ENCODE data around the gene CCDC92B. TPM values are rescaled to one million over a fixed set of nuclear protein-coding genes. Genes with fewer than 3 reads are reported as not detected.

The CCDC92B gene
- total and polyA plus RNA-seq, 10 of the 15 experiments (the other 5 are each of a cell fraction or from before 2014, with no cell fraction given): not detected

GRCh38 chr17:2682176-2682938 lies 67.1 kb downstream of the CCDC92B start:
- RAD21 ChIA-PET (ENCODE audit: unreplicated experiment): no interaction called here
- Histone ChIP-seq H3K36me3 (ENCODE audit: control insufficient read depth in 2 of 2, insufficient read depth in 2 of 2, low read length in 1 of 2) (peaks cover 7 to 30% of the 10 kb centered on the region in 2 experiments), H3K27ac (ENCODE audit: control insufficient read depth, insufficient read depth) (no peak overlapping the region), H3K9me3 (replicated peaks; ENCODE audit: control insufficient read depth, insufficient read depth, low read length) (no peaks in the 10 kb centered on the region), H3K4me1 (ENCODE audit: control insufficient read depth, insufficient read depth, low read length) (no peaks in the 10 kb centered on the region), H3K4me2 (ENCODE audit: control insufficient read depth, insufficient read depth) (no peak overlapping the region), H2AFZ (ENCODE audit: control insufficient read depth, low read depth, low read length) (no peak overlapping the region), H4K20me1 (ENCODE audit: control insufficient read depth, insufficient read depth) (no peaks in the 10 kb centered on the region), H3K4me3 (no peak overlapping the region), H3K79me2 (ENCODE audit: control insufficient read depth, insufficient read depth, low read length) (no peaks in the 10 kb centered on the region), H3K9ac (ENCODE audit: control insufficient read depth, insufficient read depth, low read length) (no peak overlapping the region), H3K27me3 (replicated peaks in 1 of 2; ENCODE audit: control insufficient read depth in 2 of 2, insufficient read depth in 2 of 2, low read length in 1 of 2) (no peaks in the 10 kb centered on the region)
- in situ Hi-C loops (cut with MboI): no loop called here
- POLR2A ChIA-PET: no interaction called here
- TF ChIP-seq LARP7 (IDR thresholded peaks at IDR 0.05) (no peak), BHLHE40 (IDR thresholded peaks at IDR 0.05; ENCODE audit: borderline replicate concordance in 1 of 2, low read depth in 2 of 2, low read length in 1 of 2) (no peak), EED (IDR thresholded peaks at IDR 0.05; ENCODE audit: low read depth) (no peak), EP300 (IDR thresholded peaks at IDR 0.05; ENCODE audit: borderline replicate concordance in 1 of 2, control insufficient read depth in 1 of 2, low read depth in 2 of 2, low read length in 2 of 2) (no peak), ZSCAN29 (IDR thresholded peaks at IDR 0.05) (no peak), RAD51 (IDR thresholded peaks at IDR 0.05) (no peak)
- 79% methylated on average over 3 of the region's 3 CpGs for WGBS (ENCODE audit: insufficient coverage, insufficient replicate concordance, low lambda C conversion rate, missing lambda C conversion rate)
- no peak for ATAC-seq
- no peak for DNase-seq (ENCODE audit: low read depth, low spot score)
- intact Hi-C loops (cut with micrococcal nuclease; ENCODE audit: unreplicated experiment): no loop called here
- SMC1A ChIA-PET (ENCODE audit: uncharacterized antibody, unreplicated experiment): no interaction called here
- CTCF ChIA-PET: interaction anchor here (1.2 to 1.3 kb wide), 2 partner anchors 9 to 300 kb away, joined by 4 to 6 read pairs; no protein-coding TSS in a partner anchor
- TSS peak; percentile 6 for BruUV-seq (replicated peaks)
- FAIRE-seq: no peak

GRCh38 chr17:2681650-2682049 lies 67.8 kb downstream of the CCDC92B start:
- no peaks in the 10 kb centered on the region for H3K4me1 ChIP-seq (ENCODE audit: control insufficient read depth, insufficient read depth, low read length)
- FAIRE-seq (no peak), ATAC-seq (no peak), DNase-seq (ENCODE audit: low read depth, low spot score) (no peak)
- in situ Hi-C loops (cut with MboI) (no loop called here), intact Hi-C loops (cut with micrococcal nuclease; ENCODE audit: unreplicated experiment) (no loop called here)
- H3K27ac ChIP-seq (ENCODE audit: control insufficient read depth, insufficient read depth): no peak overlapping the region
- H2AFZ ChIP-seq (ENCODE audit: control insufficient read depth, low read depth, low read length): no peak overlapping the region
- no peaks in the 10 kb centered on the region for H3K79me2 ChIP-seq (ENCODE audit: control insufficient read depth, insufficient read depth, low read length)
- BruUV-seq (replicated peaks): no TSS peak
- TF ChIP-seq MYC (IDR thresholded peaks at IDR 0.05; ENCODE audit: insufficient read depth, insufficient read length, insufficient replicate concordance, low read length, severe bottlenecking): no peak
- no peak for TF ChIP-seq CTCF (IDR thresholded peaks at IDR 0.05 in 2 of 3, conservative IDR thresholded peaks at IDR 0.05 in 1 of 3; ENCODE audit: control insufficient read depth in 2 of 3, extremely low read depth in 1 of 3, insufficient read depth in 1 of 3, low read depth in 3 of 3, low read length in 3 of 3)
- TF ChIP-seq ETV6 (conservative IDR thresholded peaks at IDR 0.05 in 1 of 2, IDR thresholded peaks at IDR 0.05 in 1 of 2; ENCODE audit: borderline replicate concordance in 1 of 2, low read depth in 1 of 2): no peak
- peaks cover 7 to 30% of the 10 kb centered on the region in 2 experiments for H3K36me3 ChIP-seq (ENCODE audit: control insufficient read depth in 2 of 2, insufficient read depth in 2 of 2, low read length in 1 of 2)
- CTCF ChIA-PET: interaction anchor here (1.3 kb wide), 1 partner anchor 299 kb away, joined by 4 read pairs; no protein-coding TSS in a partner anchor
- WGBS (ENCODE audit: insufficient coverage, insufficient replicate concordance, low lambda C conversion rate, missing lambda C conversion rate): 98% methylated on average over 7 of the region's 7 CpGs
- SMC1A ChIA-PET (ENCODE audit: uncharacterized antibody, unreplicated experiment): no interaction called here
- no peaks in the 10 kb centered on the region for H3K27me3 ChIP-seq (replicated peaks in 1 of 2; ENCODE audit: control insufficient read depth in 2 of 2, insufficient read depth in 2 of 2, low read length in 1 of 2)
- H3K9ac ChIP-seq (ENCODE audit: control insufficient read depth, insufficient read depth, low read length): no peak overlapping the region
- POLR2A ChIA-PET: no interaction called here
- RAD21 ChIA-PET (ENCODE audit: unreplicated experiment): no interaction called here
- H4K20me1 ChIP-seq (ENCODE audit: control insufficient read depth, insufficient read depth): no peaks in the 10 kb centered on the region
- no peak overlapping the region for H3K4me3 ChIP-seq
- H3K4me2 ChIP-seq (ENCODE audit: control insufficient read depth, insufficient read depth): no peak overlapping the region
- no peaks in the 10 kb centered on the region for H3K9me3 ChIP-seq (replicated peaks; ENCODE audit: control insufficient read depth, insufficient read depth, low read length)

Data from GM12878 (cell line).